Stimulated activated CD4-positive, alpha-beta T cell treated with anti-CD3 and anti-CD28 coated beads, Interleukin-12 subunit alpha, Interleukin-12 subunit beta, amount 100 ng/mL, for 24 hours (primary cell): ENCODE measurements around the gene TRAM2.

Experiments used
- DNase-seq, 2 experiments: peaks; one replicate each; pipeline ENCODE4 v3.0.0-alpha.2; 2020; ENCODE audit warnings: low read depth in 2 of 2

The TRAM2 gene

DNA sequence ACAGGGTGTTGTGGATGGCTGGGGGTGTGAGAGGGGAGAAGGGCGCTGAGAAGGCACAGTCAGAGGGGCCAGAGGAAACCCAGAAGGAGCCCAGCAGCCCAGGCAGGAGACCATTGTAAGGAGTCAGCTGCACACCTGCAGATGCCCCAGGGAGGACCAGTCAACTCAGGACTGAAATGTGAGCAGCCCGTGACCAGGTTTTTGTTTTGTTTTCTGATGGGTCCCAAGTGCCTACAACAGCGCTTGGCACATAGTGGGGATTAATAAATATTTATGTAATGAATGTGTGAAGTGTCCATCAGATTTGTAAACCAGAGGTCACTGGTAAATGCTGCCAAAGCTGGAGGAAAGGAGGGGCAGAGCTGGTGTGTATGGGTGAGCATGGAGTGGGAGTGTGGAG is 30.2 kb downstream of the TRAM2 start:
- no peak for DNase-seq

DNA sequence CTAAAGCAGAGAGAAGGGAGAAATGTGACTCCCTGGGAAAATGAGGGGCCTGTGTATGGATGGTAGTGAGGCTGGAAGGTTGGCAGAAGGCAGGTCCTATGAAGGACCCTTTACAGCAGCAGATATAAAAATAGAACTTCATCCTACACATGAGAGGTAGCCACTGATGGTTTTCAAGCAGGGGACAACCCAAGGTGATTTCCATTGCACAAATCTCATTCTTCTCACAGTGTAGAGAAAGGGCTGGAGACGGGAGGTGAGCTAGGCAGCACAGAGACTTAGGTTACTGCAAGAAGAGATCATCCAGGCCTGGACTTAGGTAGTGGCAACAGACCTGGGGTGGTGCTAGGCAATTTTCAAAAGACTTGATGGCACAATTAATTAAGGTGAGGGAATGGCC is 30.7 kb downstream of the TRAM2 start:
- no peak for DNase-seq

DNA sequence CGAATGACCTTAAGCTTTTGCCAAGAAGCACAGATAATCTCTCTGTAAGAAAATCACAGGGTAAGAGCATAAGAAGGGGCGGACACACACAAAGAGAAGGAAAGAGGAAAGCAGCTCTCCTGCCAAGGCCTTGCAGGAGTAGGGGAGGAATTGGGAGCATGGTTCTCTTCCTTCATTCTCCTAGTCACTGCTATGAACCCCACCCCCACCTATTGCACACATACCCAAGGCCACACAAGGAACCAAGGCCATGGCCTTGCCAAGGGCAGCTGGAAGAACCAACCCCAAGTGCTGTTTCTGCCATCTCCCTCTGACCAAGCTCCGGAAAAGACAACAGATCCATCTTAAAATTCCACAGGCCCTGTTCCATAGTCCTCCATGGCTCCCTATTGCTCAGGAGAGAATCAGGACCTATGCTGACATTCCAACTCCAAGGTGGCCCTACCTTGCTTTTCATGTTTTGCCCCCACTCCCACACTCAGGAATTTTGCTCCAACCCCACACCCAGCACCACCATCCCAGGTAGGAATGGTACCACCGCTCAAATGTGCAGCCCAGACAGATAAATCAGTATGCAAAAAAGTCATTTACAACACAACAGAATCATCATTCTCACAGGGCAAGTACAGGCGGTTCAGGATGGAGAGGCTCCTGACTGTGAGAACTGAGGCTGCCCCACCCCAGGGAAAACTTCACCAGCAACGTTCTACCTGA is 31.3 kb downstream of the TRAM2 start:
- DNase-seq: no peak

DNA sequence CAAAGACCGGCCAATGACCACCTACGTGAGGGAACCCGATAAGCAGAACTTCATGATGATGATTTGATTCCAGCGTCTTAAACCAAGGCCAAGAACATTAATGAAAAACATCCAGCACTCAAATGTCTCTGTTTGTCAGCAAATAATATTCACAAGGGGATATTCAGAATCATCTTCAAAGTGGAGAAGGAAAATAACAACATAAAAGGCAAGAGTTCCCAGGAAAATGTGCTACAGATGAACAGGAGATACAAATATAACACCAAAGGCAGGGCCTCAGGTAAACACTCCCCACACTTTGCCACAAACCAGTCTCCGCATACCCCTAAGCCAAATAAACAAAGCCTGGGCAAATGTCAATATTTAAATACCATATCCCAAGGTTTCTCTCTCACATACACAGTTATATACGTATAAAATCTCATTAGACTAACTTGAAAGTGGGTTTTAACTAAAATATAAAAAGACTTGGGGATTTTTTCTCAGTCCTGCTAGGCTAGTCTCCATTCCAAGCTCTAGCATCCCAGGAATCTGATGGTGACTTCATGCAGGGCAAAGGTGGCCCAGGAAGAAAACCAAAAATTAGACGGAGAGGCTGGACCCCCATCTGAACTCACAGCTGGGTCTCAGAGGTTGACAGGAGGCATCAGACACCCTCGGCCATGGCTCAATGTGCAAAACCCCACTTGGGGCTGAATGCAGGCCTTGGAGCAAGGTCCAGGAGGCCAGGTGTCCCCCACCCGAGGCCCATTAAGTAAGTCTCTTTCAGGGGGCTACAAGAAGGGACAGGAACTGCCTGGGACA is 32.1 kb downstream of the TRAM2 start:
- no peak for DNase-seq

DNA sequence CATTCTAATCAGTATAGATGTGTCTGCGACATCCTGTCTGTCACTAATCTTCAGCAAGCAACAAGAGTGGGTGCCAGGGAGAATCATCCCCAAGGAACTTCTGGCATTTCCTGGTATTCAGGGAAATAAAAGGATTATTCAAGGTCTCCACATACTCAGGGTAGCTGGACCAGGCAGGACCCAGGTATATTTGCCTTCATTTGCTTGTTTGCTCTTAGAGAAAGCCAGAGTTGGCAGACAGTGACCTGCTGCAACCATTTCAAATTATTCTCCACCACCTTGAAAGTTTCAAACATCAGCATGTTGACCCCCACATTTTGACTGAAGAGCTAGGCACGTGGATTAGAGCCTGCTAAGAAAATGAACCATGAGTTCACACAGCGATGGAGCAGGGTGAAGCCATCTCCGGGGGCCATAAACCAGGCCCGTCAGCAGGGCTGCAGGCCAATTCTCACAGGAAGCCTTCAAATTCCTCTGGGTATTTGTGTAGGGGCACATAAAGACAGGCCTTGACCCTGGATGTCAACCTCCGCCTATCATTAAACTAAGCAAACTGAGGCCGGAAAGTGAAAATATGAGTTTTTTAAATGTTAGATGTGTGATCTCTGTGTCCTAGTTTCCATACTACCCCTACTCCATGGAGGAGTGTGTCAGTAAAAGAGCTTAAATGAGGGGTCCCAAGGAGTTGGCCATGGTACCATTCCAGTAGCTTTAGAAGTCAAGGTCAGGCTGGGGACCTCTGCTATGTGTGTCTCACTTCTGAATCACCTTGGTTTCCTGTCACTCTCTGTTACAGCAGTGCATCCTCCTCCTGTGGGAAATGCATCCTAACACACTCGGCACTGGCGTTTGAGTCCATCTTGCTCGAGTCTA is 32.9 kb downstream of the TRAM2 start:
- DNase-seq: no peak

DNA sequence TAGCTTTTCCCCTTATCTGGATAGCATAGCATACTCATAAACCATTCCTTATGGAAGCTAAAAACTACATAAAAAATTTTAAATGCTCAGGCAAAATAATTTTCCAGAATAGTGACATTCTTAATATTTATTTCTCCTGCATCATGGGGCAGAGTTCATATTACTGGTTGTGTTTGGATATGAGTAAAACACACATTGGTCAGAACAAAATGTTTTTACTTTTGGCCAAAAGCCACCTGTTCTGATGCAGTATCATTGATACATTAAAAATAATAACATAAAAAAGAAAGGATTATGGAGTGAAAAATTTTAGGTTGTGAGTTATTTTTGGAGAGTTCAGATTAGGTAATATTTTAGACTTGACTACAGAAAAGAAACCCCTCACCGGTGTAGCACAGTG is 33.6 kb downstream of the TRAM2 start:
- DNase-seq: no peak

DNA sequence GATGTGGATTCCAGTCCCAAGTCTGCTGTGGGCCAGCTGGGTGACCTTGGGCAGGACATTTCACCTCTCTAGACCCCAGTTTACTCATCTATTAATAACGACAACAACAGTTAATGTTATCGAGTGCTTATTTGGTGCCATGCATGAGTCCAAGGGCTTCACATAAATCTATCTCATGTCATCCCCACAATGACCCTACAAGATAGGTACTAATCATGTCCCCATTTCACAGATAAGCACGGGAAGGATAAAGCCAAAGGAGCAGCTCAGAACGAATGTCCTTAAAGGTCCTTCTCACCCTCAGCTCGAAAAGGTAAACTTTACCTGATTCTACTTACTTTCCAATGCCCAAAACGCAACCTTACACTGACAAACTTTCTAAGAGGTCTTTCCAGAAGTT is 35.7 kb downstream of the TRAM2 start:
- no peak for DNase-seq

DNA sequence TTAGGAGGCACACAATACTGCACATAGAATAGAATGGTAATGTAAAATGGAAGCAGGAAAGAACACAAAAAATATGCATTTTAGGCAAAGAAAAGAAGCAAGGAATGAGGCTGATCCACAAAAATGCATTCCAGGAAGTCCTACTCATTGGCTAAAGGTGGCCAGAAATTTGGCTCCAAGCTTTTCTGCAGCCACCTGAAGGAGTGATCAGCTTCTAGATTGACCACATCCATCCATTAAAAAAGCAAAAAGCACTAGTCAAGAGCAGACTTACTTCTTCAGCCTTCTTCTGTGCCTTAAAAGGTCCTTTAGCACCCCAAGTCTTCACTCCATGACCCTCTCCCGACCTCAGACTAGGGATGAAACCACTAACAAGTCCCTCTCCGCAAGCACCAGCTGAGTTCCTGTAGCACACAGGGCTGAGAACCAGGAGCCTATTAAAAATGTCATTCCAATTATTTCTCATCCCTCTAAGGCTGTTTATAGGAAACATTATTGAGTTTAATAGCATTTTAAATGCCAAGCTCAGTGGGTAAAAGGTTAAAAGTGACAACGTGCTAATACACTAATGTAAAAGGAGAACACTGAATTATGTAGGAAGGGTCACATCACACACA is 36.5 kb downstream of the TRAM2 start:
- DNase-seq: no peak

DNA sequence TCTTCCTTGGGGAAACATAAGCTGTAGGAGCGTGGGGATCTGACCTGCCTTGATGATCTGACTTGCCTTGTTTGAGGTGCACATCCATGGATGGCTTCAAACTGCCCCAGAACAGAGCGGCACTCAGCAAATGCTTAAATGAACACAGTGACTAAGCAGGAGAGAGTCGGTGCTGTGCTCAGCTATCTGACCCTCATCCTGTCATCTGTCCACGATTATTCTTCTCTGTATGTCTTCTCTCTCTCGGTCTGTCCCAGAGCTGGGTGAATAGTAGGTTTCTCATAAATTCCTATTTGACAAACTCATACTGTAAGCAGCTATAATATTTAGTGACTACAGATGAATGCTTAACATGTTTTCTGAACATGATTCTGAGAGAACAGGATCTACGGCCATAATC is 37.3 kb downstream of the TRAM2 start:
- no peak for DNase-seq

DNA sequence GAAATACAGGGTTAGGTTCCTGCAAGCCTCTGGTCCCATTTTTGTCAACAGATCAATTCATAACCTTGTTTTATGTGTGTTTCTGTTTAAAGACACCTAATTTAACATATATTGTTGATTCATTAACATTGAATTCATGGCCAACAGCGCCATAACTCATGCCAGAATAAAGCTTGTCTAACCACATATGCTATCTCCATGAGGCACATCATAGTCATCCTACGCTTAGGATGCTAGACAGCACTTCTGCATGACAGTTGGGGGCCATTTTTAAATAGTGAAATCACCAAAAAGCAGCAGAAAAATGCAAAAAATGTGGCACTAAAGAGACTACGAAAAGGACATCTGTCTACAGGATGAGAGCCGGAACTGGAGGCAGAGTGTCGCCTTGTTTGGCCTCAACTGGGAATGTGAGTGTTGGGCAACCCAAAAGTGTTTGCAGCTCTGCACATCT is 37.9 kb downstream of the TRAM2 start:
- DNase-seq: no peak

DNA sequence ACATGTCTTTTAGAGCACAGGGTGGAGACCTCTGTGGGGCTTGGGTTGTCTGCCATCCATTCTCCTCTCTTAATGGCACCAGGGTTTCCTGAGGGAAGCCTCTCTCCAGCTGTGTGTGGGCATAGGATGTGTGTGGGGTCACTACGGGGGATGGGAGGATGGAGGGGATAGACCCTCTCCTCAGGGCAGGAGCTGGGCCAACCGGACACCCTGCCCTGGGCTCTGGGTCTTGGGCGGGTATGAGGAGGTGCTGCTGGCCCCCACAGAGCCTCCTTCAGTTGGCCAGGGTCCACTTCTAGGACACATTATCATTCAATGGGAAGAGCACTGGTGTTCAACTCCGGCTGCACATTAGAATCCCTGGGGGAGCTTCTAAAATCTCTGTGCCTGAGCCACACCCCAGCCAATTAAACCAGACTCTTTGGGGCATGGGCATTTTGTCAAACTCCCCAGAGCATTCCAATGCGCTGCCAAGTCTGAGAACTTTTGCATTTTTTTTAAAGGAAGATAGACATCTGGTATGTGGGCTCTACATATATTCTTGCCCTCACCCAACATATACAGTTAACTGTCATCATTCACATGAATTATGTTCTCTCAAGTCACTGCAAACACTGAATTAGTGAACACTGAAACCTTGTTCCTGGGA is 38.5 kb downstream of the TRAM2 start:
- DNase-seq: no peak

DNA sequence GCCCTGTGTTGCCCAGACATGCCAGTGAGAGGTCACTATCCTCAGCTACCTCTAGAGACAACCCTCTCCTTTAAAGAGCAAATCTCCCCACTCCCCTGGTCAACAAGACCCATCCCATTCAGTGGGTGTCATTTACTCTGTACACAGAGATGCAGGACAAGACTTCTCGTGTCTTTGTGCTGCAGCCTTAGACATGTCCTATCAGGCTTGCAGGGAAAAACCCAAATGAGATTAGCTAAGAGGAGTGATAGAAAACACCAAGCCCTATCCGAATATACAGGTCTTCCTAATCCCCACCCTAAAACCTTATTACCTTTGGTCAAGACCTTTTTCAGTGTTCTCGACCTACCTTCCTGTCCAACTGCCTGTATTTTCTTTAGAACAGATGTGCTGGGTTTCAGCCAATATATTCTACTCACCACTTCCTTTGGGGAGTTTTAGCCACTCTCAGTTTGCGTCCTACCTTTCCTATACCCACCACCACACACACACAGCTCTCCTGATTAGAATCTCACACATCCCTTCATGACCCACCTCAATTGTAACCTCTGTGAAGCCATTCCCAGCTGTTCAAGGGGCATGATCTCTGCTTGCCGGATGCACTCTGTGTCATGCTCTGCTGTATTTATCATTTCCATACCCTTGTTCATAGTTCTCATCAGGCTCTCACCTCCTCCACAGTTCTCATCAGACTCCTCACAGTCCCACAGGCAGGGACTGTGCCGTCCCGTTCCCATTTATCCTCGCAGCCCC is 39.7 kb downstream of the TRAM2 start:
- no peak for DNase-seq

DNA sequence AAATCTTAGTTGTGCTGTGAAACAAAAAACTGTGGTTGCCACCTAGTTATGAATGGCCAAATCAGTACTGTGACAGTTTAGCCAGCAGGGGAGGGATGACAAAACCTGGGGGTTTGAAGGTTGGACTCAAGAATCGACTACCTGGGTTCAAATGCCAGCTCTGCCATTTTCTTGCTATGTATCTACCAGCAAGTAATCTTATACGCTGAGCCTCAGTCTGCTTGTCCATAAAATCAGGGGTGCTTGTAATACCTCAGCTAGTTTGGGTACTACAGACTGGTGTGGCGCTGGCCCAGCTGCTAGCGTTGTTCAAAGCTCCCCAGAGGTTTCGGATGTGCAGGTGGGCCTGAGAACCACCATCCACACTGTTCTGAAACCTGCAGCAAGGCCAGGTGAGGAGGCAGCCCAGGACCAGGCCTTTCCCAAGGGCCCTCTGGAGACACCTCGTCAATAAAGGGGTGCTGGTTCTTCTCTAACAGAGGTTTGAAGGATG is 40.4 kb downstream of the TRAM2 start:
- no peak for DNase-seq

DNA sequence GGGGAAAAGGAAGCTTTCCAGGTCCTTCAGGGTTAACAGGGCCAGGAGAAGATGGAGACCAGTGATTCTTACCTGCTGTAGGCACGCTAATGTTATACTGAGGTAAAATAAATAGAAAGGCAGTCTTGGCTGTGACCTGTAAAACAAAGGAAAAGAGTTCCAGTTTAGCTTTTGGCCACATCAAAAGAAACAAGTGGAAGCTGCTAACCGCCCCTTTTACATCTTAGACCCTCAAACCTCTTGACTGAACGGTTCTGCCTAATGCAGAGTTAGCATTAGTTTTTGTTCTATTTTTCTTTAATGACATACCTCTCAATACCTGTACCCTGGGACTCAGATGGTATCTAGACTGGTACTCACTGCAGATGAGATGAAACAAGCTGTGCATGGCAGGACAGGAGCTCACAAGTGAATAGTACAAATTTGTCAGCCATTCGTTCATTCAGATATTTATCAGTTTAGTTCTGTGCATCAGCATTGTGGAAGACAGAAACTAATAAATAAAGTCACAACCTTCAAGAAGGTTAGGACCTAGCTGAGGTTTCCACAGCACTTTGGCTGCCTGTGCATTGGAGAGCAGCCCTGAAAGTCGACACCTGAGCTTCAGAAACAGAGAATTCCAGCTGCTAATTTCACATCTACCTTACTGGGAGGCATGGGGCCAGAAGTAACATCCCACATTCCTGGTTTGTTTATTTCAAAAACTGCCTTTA is 41.0 kb downstream of the TRAM2 start:
- DNase-seq: no peak

DNA sequence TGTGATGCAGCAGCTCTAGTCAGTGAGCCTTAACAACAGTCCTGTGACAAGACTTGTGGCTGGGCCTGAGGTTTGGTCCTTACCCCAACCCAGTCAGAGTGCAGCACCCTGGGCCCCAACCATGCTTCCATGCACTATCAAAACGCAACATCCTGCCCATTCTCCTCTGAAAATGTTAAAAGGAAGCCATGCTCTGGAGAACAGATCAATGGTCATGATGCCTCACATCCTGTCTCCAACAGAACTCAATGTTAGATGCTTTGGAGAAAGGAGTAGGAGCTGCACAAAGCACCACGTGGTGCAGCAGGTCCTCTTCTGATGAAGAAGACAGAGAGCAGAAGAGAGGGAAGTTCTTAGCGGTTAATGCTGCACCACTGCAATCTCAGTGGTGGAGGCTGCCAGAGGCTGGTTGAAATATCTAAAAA is 41.9 kb downstream of the TRAM2 start:
- no peak for DNase-seq

DNA sequence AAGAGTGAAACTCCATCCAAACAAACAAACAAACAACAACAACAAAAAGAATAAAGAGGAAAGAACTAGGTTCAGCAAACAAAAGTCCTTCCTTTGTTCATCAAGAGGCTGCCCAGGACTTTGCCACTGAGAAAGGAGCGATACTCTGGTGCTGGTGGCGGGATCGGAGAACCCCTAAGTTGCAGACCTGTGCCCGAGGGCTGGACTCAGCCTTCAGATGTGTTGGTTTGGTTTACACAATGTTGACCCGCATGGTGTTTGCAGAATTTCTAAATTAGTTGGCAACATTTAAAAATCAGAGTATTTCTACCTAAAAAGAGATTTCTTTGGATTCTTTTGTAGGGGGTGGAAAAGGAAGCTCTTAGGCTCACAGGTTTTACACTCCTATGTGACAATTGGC is 42.5 kb downstream of the TRAM2 start:
- no peak for DNase-seq

DNA sequence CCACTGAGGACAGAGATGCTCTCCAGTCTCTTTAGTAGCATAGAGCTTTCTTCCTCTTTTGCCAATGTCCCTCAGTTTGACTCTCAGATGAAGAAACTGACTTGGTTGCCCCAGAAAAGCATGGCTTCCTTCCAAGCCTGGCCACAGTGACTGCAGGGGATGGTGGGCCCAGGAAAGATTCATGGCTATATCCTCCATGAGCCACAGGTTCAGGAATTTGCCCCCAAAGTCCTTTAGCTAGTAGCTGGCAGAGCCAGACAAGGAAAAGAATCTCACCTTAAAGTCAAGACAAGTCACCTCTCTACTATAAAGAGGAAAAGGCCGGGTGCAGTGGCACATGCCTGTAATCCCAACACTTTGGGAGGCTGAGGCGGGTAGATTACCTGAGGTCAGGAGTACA is 43.4 kb downstream of the TRAM2 start:
- DNase-seq: no peak

DNA sequence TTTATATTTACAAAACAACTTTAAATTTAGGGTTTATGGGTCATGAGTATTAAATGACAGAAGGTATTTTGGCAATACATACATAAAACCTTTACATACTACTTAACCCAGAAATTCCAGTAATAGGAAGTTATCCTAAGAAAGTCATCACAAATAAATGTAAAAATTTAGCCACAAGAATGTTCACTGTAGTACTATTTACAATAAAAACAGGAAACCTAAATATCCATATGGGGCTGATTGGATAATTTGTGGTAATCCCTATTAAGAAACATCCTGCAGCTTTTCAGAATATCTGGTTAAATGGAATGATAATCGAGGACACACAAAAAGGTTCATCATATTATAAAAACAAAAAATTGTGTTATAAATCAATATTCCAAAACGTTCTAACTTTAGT is 44.4 kb downstream of the TRAM2 start:
- no peak for DNase-seq

DNA sequence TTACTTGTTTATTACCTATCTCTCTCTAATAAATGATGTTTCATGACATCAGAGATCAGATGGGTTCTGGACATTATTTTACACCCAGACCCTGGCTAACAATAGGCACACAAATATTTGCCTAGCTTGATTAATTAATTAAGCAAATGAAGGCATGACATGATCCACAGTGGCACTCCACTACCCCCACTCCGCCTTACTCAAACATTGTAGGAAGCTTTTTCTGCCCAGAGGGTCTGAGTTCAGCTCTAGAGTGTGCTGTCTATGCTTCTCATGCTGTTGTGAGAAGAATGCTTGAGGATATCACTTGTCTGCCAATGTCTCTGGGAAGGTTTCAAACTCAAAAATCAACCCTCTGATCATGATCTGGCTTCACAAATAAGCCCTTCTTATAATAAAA is 45.0 kb downstream of the TRAM2 start:
- DNase-seq: no peak

DNA sequence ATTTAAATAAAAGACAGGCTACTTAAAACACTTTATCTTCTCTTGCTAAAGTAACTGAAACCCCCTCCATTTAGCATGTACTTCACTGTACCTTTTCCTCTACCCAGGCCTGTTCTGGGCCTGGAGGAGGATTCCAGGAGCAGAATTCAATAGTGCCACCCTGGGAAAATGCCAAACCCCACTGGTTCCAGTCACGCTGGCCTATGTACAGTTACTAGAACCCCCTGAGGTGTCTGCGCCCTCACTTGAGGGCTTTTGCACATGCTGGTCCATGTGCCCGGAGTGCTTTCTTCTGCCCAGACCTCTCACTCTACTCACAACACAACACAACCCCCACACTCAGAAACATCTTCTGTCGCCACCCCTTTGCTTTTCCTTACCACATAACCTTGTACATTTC is 45.5 kb downstream of the TRAM2 start:
- DNase-seq: no peak
